ENCODE data around the gene ANKRD30A.

Gene ANKRD30A

GRCh38 chr10:37289833-37290464 lies 164.6 kb downstream of the ANKRD30A start:
- TF ChIP-seq CTCF (IDR thresholded peaks at IDR 0.05; ENCODE audit: extremely low read depth, missing control alignments) = no peak
- no peak for DNase-seq (ENCODE audit: low spot score)

GRCh38 chr10:37301271-37301670 lies 175.9 kb downstream of the ANKRD30A start:
- DNase-seq (ENCODE audit: low spot score) = no peak
- TF ChIP-seq CTCF (IDR thresholded peaks at IDR 0.05; ENCODE audit: extremely low read depth, missing control alignments) = no peak

- DNase-seq (ENCODE audit: low spot score) = no peak
- no peak for TF ChIP-seq CTCF (IDR thresholded peaks at IDR 0.05; ENCODE audit: extremely low read depth, missing control alignments)
Measured at GRCh38 chr10:37304036-37304435, 178.6 kb downstream of the ANKRD30A start.

- DNase-seq (ENCODE audit: low spot score) = no peak
- no peak for TF ChIP-seq CTCF (IDR thresholded peaks at IDR 0.05; ENCODE audit: extremely low read depth, missing control alignments)
Measured at GRCh38 chr10:37314350-37314749, 189.0 kb downstream of the ANKRD30A start.

GRCh38 chr10:37314862-37315261 lies 189.5 kb downstream of the ANKRD30A start:
- DNase-seq (ENCODE audit: low spot score) = no peak

GRCh38 chr10:37344413-37344812 lies 219.0 kb downstream of the ANKRD30A start:
- no peak for DNase-seq (ENCODE audit: low spot score)
- TF ChIP-seq CTCF (IDR thresholded peaks at IDR 0.05; ENCODE audit: extremely low read depth, missing control alignments) = no peak

More at GRCh38 chr10:37314862-37315261, 189.5 kb downstream of the ANKRD30A start:
- no peak for TF ChIP-seq CTCF (IDR thresholded peaks at IDR 0.05; ENCODE audit: extremely low read depth, missing control alignments)

GRCh38 chr10:37379991-37380390 lies 254.6 kb downstream of the ANKRD30A start:
- no peak for DNase-seq (ENCODE audit: low spot score)
- no peak for TF ChIP-seq CTCF (IDR thresholded peaks at IDR 0.05; ENCODE audit: extremely low read depth, missing control alignments)
